ENCODE measurements around the gene ZNF454. TPM values are rescaled to one million over a fixed set of nuclear protein-coding genes. Genes with fewer than 3 reads are reported as not detected.
A peak's percentile ranks its signal among the peaks of the same experiment; 100 is the strongest.

ZNF454 gene
- total RNA-seq, result not detected

DNA sequence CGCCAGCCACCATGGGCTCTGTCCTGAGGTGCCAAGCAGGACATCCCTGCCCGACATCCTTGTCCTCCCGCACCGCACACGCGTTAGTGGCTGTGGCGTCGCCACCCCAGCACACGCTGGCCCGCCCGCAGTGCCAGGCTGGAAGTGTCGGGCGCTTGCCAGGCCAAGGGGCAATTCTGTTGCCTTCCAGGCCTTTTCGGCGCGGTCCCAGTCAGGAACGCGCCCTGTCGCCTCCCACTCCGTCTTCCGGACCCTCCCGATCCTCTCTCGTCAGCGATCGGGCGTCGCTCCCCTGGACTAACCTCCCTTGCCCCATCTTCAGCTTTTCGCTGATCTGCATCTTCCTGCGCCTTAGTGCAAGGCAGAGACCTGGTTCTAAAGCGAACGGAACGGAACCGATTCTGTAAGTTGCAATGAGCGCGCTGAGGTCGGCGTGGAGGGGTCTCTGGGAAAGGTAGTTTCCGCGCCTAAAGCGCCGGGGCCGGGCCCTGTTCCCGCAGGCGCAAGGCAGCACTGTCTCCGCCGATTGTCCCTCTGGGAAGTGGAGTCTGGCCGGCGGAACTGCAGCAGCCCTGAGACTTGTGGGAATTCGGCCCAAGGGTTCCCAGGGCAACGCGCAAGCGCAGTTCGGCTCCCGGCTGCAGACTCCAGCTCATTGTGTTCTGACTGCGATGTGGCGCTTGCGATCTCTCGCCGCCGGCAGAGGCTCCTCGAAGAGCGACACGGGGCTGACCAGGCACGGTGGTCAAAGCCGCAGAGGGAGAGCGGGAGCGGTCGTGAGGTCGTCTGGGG, at the start of gene ZNF454:
TSS of gene ZNF454 (plus strand) at position 630 of the 792 bp plus-strand sequence. CDS start 1,594 bp downstream, outside the sequence.
- ChIA-PET CTCF (no interaction called here), POLR2A (interaction anchor here (1.5 kb wide), 1 partner anchor 12 kb away, joined by 5 read pairs; no protein-coding TSS in a partner anchor)
- no peak within 1 kb of the TSS for H3K4me3 Mint-ChIP-seq
- H3K27me3 Mint-ChIP-seq, result peaks cover 32% of the 10 kb centered on the region
- no peak within 1 kb of the TSS for H3K27ac Mint-ChIP-seq
- no peak for DNase-seq
- no peaks in the 10 kb centered on the region for H3K4me1 Mint-ChIP-seq (ENCODE audit: low read depth)
- intact Hi-C loops (cut with micrococcal nuclease), result no loop called here
- peaks cover 68% of the 10 kb centered on the region for H3K9me3 Mint-ChIP-seq
- peaks cover 47% of the 10 kb centered on the region for H3K36me3 Mint-ChIP-seq (ENCODE audit: low read depth)
- no peak for ATAC-seq
- TF ChIP-seq, protein P1, sequence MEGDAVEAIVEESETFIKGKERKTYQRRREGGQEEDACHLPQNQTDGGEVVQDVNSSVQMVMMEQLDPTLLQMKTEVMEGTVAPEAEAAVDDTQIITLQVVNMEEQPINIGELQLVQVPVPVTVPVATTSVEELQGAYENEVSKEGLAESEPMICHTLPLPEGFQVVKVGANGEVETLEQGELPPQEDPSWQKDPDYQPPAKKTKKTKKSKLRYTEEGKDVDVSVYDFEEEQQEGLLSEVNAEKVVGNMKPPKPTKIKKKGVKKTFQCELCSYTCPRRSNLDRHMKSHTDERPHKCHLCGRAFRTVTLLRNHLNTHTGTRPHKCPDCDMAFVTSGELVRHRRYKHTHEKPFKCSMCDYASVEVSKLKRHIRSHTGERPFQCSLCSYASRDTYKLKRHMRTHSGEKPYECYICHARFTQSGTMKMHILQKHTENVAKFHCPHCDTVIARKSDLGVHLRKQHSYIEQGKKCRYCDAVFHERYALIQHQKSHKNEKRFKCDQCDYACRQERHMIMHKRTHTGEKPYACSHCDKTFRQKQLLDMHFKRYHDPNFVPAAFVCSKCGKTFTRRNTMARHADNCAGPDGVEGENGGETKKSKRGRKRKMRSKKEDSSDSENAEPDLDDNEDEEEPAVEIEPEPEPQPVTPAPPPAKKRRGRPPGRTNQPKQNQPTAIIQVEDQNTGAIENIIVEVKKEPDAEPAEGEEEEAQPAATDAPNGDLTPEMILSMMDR (IDR thresholded peaks at IDR 0.05), result no peak

GRCh38 chr5:178895615-178896571, 45.1 kb upstream of the ZNF454 start, which contains the start of gene ZFP2:
ZFP2 (plus strand) TSS chr5:178895913; CDS start chr5:178931314, 35,401 bp downstream.
- H3K4me3 Mint-ChIP-seq, result peak within 1 kb of the TSS; percentile 60
- CTCF ChIA-PET, result interaction anchor here (1.2 kb wide), 1 partner anchor 598 kb away, joined by 3 read pairs; no protein-coding TSS in a partner anchor
- POLR2A ChIA-PET, result interaction anchor here (0.6 kb wide), 1 partner anchor 10 kb away, joined by 3 read pairs; no protein-coding TSS in a partner anchor
- DNase-seq (peak; percentile 42), ATAC-seq (peak; percentile 87)
- H3K27ac Mint-ChIP-seq, result no peak within 1 kb of the TSS
- H3K4me1 Mint-ChIP-seq (ENCODE audit: low read depth), result peaks cover 4% of the 10 kb centered on the region
- TF ChIP-seq, protein P1 (IDR thresholded peaks at IDR 0.05), result no peak
- intact Hi-C loops (cut with micrococcal nuclease), result no loop called here
- H3K27me3 Mint-ChIP-seq, result no peaks in the 10 kb centered on the region
- peaks cover 24% of the 10 kb centered on the region for H3K36me3 Mint-ChIP-seq (ENCODE audit: low read depth)
- H3K9me3 Mint-ChIP-seq, result peaks cover 14% of the 10 kb centered on the region

- intact Hi-C loops (cut with micrococcal nuclease), result no loop called here
- CTCF ChIA-PET, result no interaction called here
- Mint-ChIP-seq H3K4me3 (no peak overlapping the region), H3K36me3 (ENCODE audit: low read depth) (peaks cover 20% of the 10 kb centered on the region), H3K27ac (no peak overlapping the region), H3K4me1 (ENCODE audit: low read depth) (peaks cover 4% of the 10 kb centered on the region), H3K27me3 (no peaks in the 10 kb centered on the region), H3K9me3 (peaks cover 27% of the 10 kb centered on the region)
- TF ChIP-seq, protein P1 (IDR thresholded peaks at IDR 0.05), result no peak
- ATAC-seq, result no peak
- no peak for DNase-seq
- POLR2A ChIA-PET, result no interaction called here
Measured at GRCh38 chr5:178899289-178899688, 41.7 kb upstream of the ZNF454 start.

DNA sequence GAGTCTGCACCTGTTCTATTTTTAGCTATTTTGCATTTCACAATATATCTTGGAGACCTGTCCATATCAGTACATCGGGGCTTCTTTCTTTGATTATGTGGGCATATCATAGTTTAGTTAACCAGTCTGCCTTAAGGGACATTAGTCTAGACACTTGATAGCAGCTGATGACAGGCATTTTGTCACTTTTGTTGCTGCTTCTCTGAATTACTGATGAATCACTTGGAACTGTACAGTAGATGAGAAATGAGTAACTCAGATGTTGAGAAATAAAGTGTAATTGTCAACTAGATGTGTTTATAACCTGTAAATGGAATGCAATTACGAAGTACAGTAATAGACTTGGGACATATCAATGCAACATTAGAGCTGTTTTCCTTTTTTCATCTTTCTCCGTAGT, 38.1 kb upstream of the ZNF454 start:
- H3K36me3 Mint-ChIP-seq (ENCODE audit: low read depth), result peaks cover 29% of the 10 kb centered on the region

More for the DNA sequence above, 38.1 kb upstream of the ZNF454 start:
- ChIA-PET CTCF (no interaction called here), POLR2A (no interaction called here)
- no peak overlapping the region for H3K27ac Mint-ChIP-seq
- no peaks in the 10 kb centered on the region for H3K4me1 Mint-ChIP-seq (ENCODE audit: low read depth)
- intact Hi-C loops (cut with micrococcal nuclease), result no loop called here
- H3K4me3 Mint-ChIP-seq, result no peak overlapping the region
- no peaks in the 10 kb centered on the region for H3K27me3 Mint-ChIP-seq
- TF ChIP-seq, protein P1 (IDR thresholded peaks at IDR 0.05), result no peak
- ATAC-seq (no peak), DNase-seq (no peak)
- peaks cover 31% of the 10 kb centered on the region for H3K9me3 Mint-ChIP-seq

Data from activated CD8-positive, alpha-beta T cell treated with anti-CD3 and anti-CD28 coated beads for 36 hours (primary cell).